Activated CD4-positive, alpha-beta T cell treated with anti-CD3 and anti-CD28 coated beads, Interleukin-2, amount 50 U/mL, for 24 hours (primary cell): ENCODE measurements around the gene APRT.

Experiments used
- DNase-seq, 2 donors: peaks; one replicate each; pipeline ENCODE4 v3.0.0-alpha.2; 2020; ENCODE audit warnings: low read depth in 1 of 2, low spot score in 1 of 2

APRT gene, protein sequence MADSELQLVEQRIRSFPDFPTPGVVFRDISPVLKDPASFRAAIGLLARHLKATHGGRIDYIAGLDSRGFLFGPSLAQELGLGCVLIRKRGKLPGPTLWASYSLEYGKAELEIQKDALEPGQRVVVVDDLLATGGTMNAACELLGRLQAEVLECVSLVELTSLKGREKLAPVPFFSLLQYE

DNA sequence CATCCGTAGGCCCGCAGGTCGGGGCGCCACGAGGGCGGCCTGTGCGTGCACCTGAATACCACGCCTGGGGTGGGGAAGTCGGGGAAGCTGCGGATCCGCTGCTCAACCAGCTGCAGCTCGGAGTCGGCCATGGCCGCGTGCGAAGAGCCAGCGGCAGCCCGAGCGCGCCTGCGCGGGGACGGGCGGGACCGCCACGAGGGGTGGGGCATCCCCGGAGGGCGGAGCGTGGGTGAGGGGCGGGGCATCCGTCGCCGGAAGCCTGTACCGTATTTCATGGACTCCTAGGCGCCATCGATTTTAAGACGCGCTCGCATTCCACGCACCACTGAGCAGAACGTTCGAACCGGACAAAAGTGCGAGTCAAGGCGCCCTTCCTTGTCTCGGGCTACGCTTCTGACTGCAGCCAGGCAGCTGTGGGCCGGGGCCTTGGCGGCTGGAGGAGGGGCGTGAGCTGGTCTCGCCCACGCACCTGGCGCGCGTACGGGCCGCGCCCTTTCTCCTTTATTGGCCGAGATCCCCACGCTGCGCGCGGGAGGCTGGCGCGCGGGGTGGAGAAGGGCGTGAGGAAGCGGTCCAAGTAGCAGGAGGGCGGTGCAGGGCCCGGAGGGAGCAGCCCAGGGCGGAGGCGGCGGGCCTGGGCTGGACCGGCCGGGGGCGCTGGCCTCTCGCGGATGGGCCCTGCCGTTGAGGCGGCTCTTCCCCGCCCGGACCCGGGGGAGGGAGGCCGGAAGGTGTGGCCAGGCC is at the start of gene APRT:
APRT (minus strand) TSS at position 160 of the 744 bp plus-strand sequence; CDS start at position 131, 29 bp downstream.
- peak; percentile 96 to 99 for DNase-seq

DNA sequence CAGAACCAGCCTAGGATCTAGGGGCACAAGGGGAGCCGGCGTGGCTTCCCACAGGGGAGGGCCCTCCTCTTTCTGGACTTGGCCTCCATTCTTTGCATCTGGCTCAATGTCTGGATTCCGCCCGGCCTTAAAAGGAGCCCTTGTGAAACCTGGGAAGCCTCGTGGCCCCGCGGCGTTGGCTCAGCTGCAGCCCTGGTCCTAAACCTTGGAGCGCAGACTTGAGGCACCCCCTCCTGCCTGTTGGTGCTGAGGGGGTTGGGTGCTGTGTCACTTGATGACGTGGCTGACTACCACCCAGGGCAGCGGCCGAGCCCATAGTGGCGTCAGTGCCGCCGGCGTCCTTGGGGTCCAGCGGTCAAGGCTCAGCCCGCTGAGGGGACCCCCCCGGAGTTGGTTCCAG is 49.6 kb upstream of the APRT start:
- DNase-seq: no peak

DNA sequence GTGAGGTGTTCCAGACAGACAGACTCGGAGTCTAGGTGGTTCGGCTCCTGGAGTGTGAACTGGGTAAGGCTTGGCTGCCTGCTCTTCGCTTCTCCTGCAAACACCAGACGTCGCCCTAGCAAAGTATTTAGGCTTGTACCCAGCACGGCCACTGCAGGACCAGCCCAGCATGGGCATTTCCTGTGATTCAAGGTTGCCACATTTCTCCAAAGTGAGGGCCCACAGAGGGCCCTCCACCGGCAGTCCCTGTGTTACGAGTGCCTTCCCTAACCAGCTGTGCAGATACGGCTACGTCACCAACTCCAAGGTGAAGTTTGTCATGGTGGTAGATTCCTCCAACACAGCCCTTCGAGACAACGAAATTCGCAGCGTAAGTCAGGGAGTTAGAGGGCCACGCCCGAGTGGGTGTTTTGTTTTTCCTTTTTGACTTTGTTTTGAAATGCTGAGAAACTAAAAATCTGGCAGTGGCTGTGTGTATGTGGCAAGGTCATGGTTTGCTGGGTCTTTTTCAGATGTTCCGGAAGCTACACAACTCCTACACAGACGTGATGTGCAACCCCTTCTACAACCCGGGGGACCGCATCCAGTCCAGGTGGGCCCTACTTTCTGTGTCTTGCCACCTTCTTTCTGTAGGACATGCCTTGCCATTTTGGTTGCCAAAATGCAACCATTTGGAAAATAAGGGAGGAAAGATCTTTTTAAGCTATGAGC is 47.8 kb upstream of the APRT start:
- no peak for DNase-seq

DNA sequence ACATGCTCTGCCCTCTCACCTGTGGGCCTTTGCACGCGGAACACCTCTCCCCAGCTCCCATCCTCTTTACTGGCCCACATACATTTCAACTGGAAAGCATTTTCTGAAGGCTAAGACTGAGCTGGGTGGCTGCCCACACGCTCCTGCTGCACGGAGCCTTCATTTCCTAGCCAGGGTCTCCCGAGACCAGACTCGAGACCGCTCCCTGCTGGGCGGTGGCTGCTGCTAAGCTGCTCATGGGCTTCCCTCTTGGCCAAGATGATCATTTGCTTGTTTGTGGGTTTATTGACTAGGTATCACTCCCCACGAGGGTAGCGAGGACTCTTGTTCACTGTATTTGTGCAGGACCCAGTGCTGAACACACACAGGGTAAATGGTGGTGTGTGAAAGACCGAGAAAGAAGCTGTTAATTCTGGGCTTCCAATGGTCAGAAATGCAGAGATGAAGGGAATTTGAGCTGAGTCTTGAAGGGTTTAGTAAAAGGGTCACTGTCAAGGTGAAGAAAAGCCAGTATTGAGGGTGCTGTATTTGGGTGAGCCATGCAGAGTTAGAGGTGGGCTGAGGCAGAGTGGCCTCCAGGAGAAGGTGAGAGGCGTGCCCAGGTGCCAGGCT is 46.1 kb upstream of the APRT start:
- peak; percentile 45 to 61 for DNase-seq

DNA sequence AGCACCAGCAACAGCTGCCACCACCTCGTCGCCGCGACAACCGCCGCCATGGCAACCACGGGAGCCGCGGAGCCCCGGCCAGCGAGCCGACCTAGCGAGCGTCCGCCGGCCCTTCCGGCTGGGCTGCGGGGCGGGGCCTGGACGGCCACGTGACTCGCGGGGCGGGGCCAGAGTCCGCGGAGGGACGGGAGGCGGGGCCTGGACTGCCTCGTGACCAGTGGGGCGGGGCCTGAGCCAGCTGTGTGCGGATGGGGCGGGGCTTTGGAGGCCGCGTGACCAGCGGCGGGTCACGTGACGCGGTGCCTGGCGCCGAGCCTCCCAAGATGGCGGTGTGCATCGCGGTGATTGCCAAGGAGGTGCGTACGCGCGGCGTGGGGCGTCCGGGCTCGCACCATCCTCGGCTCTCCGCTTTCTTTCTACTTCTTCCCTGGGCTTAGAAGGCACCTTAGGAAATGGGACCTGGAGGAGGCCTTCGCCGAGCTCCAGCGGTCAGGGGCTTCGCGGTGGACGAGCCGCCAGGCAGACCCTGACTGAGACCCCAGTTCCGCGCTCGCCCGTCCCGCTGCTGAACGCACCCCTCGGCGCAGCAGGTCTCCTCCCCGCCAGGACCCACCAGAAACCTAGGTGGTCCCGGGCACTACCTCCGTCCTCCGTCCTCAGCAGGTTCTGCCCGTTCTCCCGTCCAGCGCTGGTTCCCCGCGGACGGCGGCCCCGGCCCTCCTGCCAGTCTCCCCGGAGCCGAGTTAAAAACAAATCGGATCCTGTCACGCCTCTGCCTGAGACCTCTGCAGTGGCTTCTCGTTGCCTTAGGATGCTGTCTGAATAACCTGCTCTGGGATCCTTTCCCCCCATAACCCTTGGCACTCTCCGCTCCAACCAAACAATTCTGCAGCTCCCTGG is 45.4 kb upstream of the APRT start, which contains the start of the genes GALNS and TRAPPC2L:
GALNS (minus strand) TSS at position 120 of the 900 bp plus-strand sequence; CDS start at position 50, 70 bp downstream.
TRAPPC2L (plus strand) TSS at position 300 of the 900 bp plus-strand sequence; CDS start at position 324, 24 bp downstream.
- DNase-seq: peak; percentile 98

DNA sequence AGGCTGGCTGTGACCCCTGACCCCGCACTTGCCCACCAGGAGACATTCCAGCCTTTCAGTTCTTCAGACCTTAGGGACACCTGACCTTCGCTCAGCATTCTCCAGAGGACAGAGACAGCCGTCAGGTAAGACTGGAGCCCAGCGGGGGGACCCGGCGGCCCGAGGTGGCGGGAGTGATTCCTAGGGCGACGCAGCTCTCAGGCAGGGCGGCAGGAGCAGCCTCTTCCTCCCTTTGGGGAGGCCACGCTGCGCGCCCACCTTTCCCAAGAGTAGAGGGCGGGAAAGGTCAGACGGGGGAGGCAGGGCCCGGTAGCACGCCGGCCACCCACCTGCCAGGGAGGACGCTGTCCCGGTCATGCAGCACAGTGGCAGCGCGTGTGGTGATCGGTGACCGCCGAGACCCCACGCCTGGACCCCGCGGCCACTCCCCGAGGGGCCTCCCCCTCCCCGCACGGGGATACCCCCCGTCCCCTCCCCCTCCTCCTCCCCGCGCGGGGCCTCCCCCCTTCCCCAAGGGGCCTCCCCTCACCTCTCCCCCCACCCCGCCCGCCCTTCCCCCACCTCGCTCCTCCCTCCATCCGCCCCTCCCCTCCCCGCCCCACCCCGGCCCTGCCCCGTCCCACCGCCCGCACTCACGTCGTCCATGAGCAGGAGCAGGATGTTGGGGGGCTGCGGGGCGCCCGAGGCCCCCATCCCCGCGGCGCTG is 44.5 kb upstream of the APRT start:
- no peak for DNase-seq

DNA sequence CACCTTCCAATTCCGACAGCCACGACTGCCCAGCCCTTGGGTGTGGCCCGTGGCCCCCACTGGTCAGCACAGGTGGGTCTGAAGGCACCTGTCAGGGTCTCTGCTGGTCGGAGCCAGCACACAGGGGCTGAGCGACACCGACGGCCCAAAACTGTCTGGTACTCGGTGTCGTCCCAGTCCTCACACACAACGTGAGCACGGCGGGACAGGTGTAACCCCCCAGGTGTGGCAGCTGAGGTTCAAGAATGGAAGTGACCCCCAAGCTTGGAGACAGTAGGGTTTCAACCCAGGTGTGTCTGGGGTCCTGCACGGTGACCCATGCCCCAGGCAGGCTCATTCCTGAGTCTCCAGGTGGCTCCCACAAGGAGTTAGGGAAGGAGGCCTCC is 44.0 kb upstream of the APRT start:
- DNase-seq: no peak

DNA sequence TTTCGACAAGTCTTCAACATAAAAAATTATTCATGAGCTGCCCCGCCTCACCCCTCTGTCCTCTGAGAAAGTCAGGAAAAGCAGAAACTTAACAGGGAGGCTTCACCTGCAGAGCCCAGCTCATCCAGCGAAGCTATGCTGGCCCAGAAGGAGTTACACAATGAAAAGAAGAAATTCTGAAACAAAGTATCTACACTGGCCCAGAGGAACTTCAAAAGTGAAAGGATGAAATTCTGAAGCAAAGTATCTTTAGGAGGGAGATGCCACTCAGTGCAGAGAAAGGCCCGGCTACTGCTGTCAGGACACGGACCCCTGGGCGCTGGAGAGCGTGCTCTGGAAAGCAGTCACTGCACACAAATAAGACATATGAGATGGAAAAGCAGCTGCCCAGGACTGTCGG is 43.4 kb upstream of the APRT start:
- DNase-seq: no peak

DNA sequence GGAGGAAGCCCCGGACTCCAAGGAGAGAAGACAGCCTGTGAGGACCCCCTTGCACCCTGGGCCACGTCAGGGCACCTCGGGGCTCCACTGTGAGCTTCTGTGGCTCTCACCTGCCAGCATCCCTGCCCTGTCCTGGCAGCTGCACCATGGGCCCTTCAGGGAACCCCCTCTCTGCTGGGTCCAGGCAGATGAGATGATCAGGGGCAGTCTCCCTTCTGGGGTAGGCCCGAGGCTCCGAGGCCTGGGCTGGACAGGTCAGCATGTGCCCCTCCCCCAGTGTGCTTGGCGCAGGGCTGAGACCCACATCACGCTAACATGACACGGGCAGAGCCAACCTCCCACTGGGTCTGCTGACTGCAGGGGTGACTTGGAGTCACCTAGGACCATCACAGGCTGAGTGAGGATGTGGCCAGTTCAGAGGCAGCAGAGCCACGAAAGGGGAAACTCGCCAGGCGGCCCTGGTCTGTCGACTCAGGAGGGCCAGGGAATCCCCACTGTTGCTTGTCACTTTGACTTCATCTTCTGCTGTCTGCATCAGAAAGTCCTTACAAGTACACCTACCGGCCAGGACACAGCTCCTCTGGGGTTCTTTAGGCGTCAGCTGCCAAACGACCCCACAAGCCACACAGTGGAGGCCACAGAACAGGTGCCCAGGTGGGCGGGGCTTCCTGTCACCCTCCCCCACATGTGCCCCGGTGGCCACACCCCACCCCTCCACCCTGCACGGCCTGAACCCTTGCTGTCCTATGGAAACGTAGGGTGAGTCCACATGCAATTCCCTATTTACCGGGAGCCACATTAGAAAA is 42.8 kb upstream of the APRT start:
- no peak for DNase-seq

DNA sequence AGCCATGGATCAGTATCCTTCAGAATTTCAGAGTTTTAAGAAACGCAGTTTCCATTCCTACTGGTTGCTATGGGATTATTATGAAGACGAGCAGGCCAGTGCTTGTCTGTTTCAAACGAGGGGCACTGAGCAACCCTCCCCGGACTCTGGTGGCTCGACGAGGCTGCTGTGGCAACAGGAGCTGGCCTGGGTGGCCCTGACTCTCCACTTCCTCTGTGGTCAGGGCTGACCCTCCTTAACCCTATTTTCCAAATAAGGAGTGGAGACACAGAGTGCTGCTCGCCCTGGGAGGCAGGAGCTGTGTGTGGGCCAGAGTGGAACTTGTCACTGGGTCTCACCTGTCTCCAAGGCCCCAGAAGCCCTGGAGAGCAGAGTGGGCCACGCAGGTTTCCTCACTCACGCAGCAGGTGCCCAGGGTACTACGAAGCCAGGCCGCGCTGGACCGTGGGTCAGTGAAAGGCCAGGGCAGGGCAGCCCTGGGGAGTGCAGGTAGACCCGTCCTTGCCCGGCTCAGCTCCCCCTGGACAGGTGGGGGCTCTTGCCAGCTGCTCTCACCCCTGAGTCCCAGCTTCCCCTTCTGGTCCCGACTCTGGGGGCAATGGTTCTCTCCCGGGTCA is 41.7 kb upstream of the APRT start:
- no peak for DNase-seq

DNA sequence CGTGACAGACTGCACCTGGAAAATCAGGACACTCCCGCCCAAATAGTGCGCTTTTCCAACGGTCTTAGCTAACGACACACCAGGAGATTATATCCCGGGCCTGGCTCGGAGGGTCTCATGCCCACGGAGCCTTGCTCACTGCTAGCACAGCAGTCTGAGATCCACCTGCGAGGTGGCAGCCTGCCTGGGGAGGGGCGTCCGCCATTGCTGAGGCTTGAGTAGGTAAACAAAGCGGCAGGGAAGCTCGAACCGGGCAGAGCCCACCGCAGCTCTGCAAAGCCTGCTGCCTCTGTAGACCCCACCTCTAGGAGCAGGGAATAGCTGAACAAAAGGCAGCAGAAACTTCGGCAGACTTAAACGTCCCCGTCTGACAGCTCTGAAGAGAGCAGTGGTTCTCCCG is 39.9 kb upstream of the APRT start:
- no peak for DNase-seq

DNA sequence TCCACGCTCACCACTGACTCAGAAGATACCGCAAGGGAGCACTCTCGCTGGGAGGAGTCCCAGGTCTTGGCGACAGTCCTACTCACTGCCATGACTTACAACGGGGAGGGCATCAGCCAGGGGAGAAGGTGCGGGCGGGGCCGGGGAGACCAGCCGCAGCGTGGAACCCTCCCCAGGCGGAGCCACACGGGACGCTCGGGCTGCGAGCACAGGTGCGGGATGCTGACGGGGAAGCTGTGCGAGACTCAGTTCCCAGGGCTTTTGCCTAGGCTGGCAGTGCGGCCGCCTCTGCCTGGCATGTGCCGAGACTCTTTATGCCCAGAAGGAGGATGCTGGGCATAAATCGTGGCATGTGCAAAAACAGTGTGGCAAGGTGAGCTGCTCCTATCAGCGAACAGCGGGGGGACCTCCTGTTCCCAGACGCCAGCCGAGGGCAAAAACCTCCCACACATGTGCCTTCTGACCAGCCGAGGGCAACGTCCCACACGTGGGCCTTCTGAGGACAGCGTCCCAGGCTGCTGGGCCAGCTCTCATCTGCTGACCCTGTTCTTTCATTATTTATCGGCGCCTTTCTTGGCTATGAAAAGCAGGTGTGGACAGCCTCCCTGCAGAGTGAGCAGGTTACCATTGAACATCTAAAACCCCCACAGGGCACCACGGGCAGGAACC is 38.9 kb upstream of the APRT start:
- DNase-seq: no peak

DNA sequence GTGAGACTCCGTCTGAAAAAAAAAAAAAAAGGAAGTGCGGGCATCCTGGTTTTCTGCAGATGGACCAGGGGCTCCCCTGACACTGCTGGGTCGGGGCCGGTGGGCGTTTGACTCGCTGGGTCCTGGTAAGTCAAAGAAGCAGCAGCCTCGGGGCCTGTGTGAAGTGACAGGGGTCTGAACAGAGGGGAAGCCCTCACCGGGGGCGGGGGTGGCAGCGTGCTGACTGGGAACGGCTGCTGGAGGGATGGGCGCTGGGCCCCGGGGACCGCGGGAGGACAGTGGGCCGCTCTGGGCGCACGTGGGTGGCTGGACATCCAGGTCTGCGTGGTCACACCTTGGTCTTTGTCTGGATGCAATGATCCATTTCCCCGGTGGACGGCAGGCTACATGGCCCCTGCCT is 36.8 kb upstream of the APRT start:
- no peak for DNase-seq

DNA sequence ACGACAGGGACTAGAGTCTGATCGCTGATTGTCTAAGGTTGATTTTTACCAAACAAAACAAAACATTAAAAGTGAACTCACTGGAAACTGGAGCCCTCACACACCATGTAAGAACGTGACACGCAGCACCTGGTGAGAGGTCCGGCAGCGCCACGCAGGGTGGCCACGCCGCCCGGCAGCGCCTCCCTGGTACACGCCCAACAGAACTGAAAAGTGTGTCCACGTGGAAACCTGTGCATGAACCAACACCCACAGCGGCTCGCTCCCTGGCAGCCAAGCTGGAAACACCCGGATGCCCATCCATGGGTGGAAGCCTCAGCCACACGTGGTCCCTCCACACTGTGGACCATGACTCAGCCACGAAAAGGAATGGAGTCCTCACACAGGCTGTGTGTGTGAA is 35.9 kb upstream of the APRT start:
- no peak for DNase-seq

DNA sequence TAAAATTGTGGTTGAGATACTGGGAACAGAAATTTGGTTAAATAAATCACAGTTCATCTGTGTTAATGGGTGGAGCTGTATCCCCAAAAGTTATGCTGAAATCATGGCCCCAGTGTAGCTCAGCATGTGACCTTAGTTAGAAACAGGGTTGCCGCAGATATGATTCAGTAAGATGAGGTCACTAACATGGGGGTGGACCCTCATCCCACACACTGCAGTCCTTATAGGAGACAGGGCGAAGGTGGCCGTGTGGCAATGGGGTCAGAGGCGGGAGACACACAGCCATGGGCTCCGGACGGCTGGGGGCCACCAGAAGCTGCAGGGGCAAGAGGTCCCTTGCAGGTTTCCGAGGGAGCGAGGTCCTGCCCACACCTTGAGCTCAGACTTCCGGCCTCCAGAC is 34.4 kb upstream of the APRT start:
- DNase-seq: no peak

DNA sequence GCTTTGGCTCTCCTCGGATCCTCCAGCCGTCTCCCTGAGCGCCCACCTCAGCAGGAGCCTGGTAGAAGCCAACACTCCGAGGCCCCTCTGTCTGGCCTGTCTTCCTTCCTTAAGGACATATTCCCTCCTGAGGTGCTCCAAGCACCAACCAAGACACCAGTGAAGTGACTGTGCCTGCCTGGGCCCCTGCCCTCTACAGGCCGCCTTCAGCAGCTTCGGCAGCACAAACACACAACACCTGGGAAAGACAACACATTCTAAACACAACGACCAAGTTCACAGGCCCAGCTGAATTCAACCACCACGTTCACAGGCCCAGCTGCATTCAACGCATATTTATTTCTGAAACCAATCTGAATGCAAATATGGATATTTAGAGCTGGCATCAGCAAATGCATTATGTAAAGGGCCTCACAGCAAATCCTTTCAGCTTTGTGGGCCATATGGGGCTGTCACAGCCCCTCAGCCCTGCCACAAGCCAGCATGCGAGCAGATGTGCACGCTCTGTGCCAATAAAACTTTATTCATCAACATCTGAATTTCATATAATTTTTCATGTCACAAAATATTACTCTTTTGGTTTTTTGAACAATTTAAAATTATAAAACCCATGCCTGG is 32.8 kb upstream of the APRT start:
- no peak for DNase-seq

DNA sequence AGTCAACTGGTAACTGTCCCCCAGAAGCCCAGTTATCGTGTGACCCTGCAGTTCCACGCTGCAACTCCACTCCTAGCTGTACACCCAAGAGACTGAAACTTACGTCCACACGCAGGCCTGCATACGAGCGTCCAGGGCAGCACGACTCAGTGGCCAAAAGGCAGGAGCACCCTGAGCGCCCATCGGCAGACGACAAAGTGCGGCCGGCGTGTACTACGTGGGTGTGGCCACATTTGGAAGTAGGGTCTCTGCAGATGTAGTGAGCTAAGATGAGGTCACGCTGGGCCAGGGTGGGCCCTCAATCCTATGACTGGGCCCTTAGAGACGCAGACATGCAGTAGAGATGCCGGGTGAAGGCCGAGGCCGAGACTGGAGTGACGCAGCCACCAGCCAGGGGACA is 31.5 kb upstream of the APRT start:
- no peak for DNase-seq

DNA sequence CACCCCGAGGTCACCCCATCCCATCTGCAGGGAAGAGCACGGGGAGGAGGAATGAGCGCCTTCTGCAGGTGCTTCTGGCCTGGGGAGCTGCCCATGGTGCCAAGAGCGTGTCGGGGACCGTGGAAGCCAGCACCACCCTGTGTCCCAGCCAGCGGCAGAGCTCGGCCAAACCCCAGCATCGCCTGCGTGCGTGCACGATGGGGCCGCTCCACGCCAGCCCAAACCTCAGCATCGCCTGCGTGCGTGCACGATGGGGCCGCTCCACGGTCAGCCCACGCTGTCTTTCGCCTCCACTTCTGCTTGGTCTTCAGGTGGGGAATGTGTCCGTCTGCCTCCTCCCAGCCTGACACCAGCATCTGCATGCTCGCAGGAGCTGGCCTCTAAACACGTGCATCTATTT is 31.1 kb upstream of the APRT start:
- no peak for DNase-seq
